Measurements from ENCODE around the gene CDH13.

Gene CDH13

GRCh38 chr16:83689385-83689831 lies 1062.6 kb downstream of the CDH13 start (continued):
- TF ChIP-seq ARNTL (CRISPR knock-in tag; IDR thresholded peaks at IDR 0.05; ENCODE audit: borderline replicate concordance, low read depth) (no peak), ZFP30 (CRISPR knock-in tag; IDR thresholded peaks at IDR 0.05) (no peak), RARB (CRISPR knock-in tag; IDR thresholded peaks at IDR 0.05) (no peak), PATZ1 (CRISPR knock-in tag; IDR thresholded peaks at IDR 0.05; ENCODE audit: borderline replicate concordance) (no peak), SNAI2 (CRISPR knock-in tag; IDR thresholded peaks at IDR 0.05) (no peak), ZNF70 (CRISPR knock-in tag; IDR thresholded peaks at IDR 0.05) (no peak)

DNA sequence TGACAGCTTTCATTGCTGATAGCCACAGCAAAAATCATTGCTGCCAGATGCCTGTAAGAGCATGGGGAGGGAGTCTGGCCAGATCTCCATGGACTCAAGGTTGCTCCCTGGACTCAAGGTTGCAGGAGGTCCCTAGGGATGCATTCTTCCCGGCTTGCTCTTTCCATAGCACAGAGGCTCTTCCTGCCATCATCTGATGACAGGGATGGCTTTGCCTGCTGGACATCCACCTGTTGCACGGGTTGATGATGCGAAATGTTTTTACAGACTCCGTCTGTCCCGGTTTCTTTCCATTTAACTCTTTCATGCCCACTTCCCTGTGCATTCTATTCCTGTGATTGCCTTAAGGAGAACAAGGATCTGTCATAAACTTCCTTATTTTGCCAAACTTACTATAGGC lies 1065.5 kb downstream of the CDH13 start:
- no peak for ATAC-seq
- TF ChIP-seq OSR1 (CRISPR knock-in tag; IDR thresholded peaks at IDR 0.05): no peak
- no peak for TF ChIP-seq ZNF565 (CRISPR knock-in tag; conservative IDR thresholded peaks at IDR 0.05; ENCODE audit: low read depth)
- no peak for TF ChIP-seq ZC3H10 (CRISPR knock-in tag; IDR thresholded peaks at IDR 0.05)
- TF ChIP-seq CSDC2 (CRISPR knock-in tag; IDR thresholded peaks at IDR 0.05): no peak
- TF ChIP-seq GLIS3 (CRISPR knock-in tag; IDR thresholded peaks at IDR 0.05): no peak
- TF ChIP-seq, protein P1, sequence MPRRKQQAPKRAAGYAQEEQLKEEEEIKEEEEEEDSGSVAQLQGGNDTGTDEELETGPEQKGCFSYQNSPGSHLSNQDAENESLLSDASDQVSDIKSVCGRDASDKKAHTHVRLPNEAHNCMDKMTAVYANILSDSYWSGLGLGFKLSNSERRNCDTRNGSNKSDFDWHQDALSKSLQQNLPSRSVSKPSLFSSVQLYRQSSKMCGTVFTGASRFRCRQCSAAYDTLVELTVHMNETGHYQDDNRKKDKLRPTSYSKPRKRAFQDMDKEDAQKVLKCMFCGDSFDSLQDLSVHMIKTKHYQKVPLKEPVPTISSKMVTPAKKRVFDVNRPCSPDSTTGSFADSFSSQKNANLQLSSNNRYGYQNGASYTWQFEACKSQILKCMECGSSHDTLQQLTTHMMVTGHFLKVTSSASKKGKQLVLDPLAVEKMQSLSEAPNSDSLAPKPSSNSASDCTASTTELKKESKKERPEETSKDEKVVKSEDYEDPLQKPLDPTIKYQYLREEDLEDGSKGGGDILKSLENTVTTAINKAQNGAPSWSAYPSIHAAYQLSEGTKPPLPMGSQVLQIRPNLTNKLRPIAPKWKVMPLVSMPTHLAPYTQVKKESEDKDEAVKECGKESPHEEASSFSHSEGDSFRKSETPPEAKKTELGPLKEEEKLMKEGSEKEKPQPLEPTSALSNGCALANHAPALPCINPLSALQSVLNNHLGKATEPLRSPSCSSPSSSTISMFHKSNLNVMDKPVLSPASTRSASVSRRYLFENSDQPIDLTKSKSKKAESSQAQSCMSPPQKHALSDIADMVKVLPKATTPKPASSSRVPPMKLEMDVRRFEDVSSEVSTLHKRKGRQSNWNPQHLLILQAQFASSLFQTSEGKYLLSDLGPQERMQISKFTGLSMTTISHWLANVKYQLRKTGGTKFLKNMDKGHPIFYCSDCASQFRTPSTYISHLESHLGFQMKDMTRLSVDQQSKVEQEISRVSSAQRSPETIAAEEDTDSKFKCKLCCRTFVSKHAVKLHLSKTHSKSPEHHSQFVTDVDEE (CRISPR knock-in tag; IDR thresholded peaks at IDR 0.05): no peak
- TF ChIP-seq, protein P2, sequence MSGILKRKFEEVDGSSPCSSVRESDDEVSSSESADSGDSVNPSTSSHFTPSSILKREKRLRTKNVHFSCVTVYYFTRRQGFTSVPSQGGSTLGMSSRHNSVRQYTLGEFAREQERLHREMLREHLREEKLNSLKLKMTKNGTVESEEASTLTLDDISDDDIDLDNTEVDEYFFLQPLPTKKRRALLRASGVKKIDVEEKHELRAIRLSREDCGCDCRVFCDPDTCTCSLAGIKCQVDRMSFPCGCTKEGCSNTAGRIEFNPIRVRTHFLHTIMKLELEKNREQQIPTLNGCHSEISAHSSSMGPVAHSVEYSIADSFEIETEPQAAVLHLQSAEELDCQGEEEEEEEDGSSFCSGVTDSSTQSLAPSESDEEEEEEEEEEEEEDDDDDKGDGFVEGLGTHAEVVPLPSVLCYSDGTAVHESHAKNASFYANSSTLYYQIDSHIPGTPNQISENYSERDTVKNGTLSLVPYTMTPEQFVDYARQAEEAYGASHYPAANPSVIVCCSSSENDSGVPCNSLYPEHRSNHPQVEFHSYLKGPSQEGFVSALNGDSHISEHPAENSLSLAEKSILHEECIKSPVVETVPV (CRISPR knock-in tag; IDR thresholded peaks at IDR 0.05): no peak
- no peak for TF ChIP-seq ESRRG (CRISPR knock-in tag; IDR thresholded peaks at IDR 0.05)

GRCh38 chr16:83698964-83699363 lies 1072.2 kb downstream of the CDH13 start:
- TF ChIP-seq ESRRG (CRISPR knock-in tag; IDR thresholded peaks at IDR 0.05): no peak
- no peak for TF ChIP-seq ISL1 (CRISPR knock-in tag; IDR thresholded peaks at IDR 0.05)
- ATAC-seq: no peak

GRCh38 chr16:83699817-83700216 lies 1073.0 kb downstream of the CDH13 start:
- TF ChIP-seq ISL1 (CRISPR knock-in tag; IDR thresholded peaks at IDR 0.05) (no peak), RARB (CRISPR knock-in tag; IDR thresholded peaks at IDR 0.05) (no peak), ZFP3 (CRISPR knock-in tag; IDR thresholded peaks at IDR 0.05) (no peak), ESRRG (CRISPR knock-in tag; IDR thresholded peaks at IDR 0.05) (no peak), ZNF565 (CRISPR knock-in tag; conservative IDR thresholded peaks at IDR 0.05; ENCODE audit: low read depth) (no peak), BACH2 (CRISPR knock-in tag; IDR thresholded peaks at IDR 0.05; ENCODE audit: borderline replicate concordance) (no peak), ARNTL (CRISPR knock-in tag; IDR thresholded peaks at IDR 0.05; ENCODE audit: borderline replicate concordance, low read depth) (no peak), GLIS3 (CRISPR knock-in tag; IDR thresholded peaks at IDR 0.05) (no peak), TCF4 (CRISPR knock-in tag; IDR thresholded peaks at IDR 0.05; ENCODE audit: borderline replicate concordance) (no peak), SNAI2 (CRISPR knock-in tag; IDR thresholded peaks at IDR 0.05) (no peak), ZC3H10 (CRISPR knock-in tag; IDR thresholded peaks at IDR 0.05) (no peak), ZFP30 (CRISPR knock-in tag; IDR thresholded peaks at IDR 0.05) (no peak), CSDC2 (CRISPR knock-in tag; IDR thresholded peaks at IDR 0.05) (no peak)
- TF ChIP-seq, protein P3, sequence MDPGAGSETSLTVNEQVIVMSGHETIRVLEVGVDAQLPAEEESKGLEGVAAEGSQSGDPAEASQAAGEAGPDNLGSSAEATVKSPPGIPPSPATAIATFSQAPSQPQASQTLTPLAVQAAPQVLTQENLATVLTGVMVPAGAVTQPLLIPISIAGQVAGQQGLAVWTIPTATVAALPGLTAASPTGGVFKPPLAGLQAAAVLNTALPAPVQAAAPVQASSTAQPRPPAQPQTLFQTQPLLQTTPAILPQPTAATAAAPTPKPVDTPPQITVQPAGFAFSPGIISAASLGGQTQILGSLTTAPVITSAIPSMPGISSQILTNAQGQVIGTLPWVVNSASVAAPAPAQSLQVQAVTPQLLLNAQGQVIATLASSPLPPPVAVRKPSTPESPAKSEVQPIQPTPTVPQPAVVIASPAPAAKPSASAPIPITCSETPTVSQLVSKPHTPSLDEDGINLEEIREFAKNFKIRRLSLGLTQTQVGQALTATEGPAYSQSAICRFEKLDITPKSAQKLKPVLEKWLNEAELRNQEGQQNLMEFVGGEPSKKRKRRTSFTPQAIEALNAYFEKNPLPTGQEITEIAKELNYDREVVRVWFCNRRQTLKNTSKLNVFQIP (CRISPR knock-in tag; IDR thresholded peaks at IDR 0.05; ENCODE audit: borderline replicate concordance, low read depth): no peak
- TF ChIP-seq, protein P2 (CRISPR knock-in tag; IDR thresholded peaks at IDR 0.05): no peak
- ATAC-seq: no peak

Data from SK-N-SH treated with all-trans-retinoic acid at 6 μM for 48 hours (cell line).